Panc1 (cell line): ENCODE measurements around the gene SGF29. TPM values are rescaled to one million over a fixed set of nuclear protein-coding genes. Genes with fewer than 3 reads are reported as not detected.
"Not testable (repeated sequence)": the region's sequence is repeated elsewhere in the genome, so short reads cannot be mapped to it uniquely, and the experiment has no call there.

Source experiments
- ATAC-seq: fragments of 200-7000 bp; cut with Tn5 transposase; 2 replicates; pipeline ENCODE4 v1.9.1; 2020; ENCODE audit warnings: mild to moderate bottlenecking, moderate library complexity
- BruUV-seq: library from RNA; stranded (reverse); fragments of 400-500 nt; replicated peaks from 2 replicates; lab custom pipeline; 2021; lab: Mats Ljungman, UMichigan
- CTCF ChIA-PET: fragments of 300-600 bp; sonication (Branson Sonifier 250); formaldehyde crosslinking; loops from one replicate; lab custom pipeline; 2022; ENCODE audit warnings: antibody characterized with exemption; lab: Charles Lee
- POLR2A ChIA-PET: fragments of 300-600 bp; sonication (Branson Sonifier 250); formaldehyde crosslinking; loops from one replicate; lab custom pipeline; 2022; ENCODE audit warnings: antibody characterized with exemption; lab: Charles Lee
- DNase-seq: peaks from one replicate; pipeline ENCODE4 v3.0.0-alpha.2; 2010; ENCODE audit warnings: low read depth, low spot score
- H3K27ac ChIP-seq: 2 replicates; pipeline ENCODE4 v1.5.1; 2011; ENCODE audit warnings: mild to moderate bottlenecking, low read length, inconsistent platforms
- H3K27me3 ChIP-seq: fragments of 200-500 bp; sonication (Bioruptor generic); 2 replicates; pipeline ENCODE4 v1.6.0; 2014; ENCODE audit warnings: low read length, inconsistent platforms; ENCODE audit not compliant: control insufficient read depth, insufficient read depth
- H3K36me3 ChIP-seq: fragments of 200-500 bp; sonication (Bioruptor generic); 2 replicates; pipeline ENCODE4 v1.5.1; 2014; ENCODE audit warnings: inconsistent platforms, mild to moderate bottlenecking, low read length, moderate library complexity; ENCODE audit not compliant: control insufficient read depth, insufficient read depth
- H3K4me1 ChIP-seq: 2 replicates; pipeline ENCODE4 v1.5.1; 2011; ENCODE audit warnings: inconsistent platforms, mild to moderate bottlenecking, low read length, moderate library complexity; ENCODE audit not compliant: control insufficient read depth, insufficient read depth
- H3K4me3 ChIP-seq, 2 experiments: 2 replicates each; pipeline ENCODE4 v1.5.1; 2011 to 2012; ENCODE audit warnings: low read depth in 2 of 2, low read length in 2 of 2, mild to moderate bottlenecking in 2 of 2, inconsistent platforms in 1 of 2, moderate library complexity in 1 of 2
- H3K9me3 ChIP-seq: fragments of 200-500 bp; sonication (Bioruptor generic); 2 replicates; pipeline ENCODE4 v1.5.1; 2014; ENCODE audit warnings: low read depth, mild to moderate bottlenecking, inconsistent platforms, low read length, moderate library complexity; ENCODE audit not compliant: control insufficient read depth, insufficient read depth
- in situ Hi-C: cut with HindIII; loops from 2 replicates; pipeline ENCODE4 v1.10.0; 2016; ENCODE audit warnings: low sequenced_read_pairs, low pct_unique_long_range_greater_than_20kb
- intact Hi-C: fragments of 100-400 bp; cut with micrococcal nuclease; formaldehyde crosslinking; loops from one replicate; pipeline ENCODE4 v1.10.0; 2022; ENCODE audit not compliant: unreplicated experiment
- total RNA-seq: library from RNA; stranded (reverse); gene quantifications from one replicate; pipeline ENCODE4 v1.2.1, GENCODE V29; 2021; ENCODE audit not compliant: unreplicated experiment

SGF29 gene
- total RNA-seq, 1 experiment from 2014 or later, result 29.5 TPM

GRCh38 chr16:28639959-28640358, 86.2 kb downstream of the SGF29 start:
- BruUV-seq, ATAC-seq, H3K9me3 ChIP-seq, POLR2A ChIA-PET, DNase-seq, H3K4me3 ChIP-seq, in situ Hi-C loops, H3K27ac ChIP-seq, CTCF ChIA-PET, H3K27me3 ChIP-seq, H3K36me3 ChIP-seq, intact Hi-C loops, H3K4me1 ChIP-seq: not testable (repeated sequence)

Other genes with a start within 250 kb of the SGF29 start
- 1.3 TPM for gene NPIPB6, start 190.4 kb upstream of the SGF29 start, total RNA-seq
- gene EIF3CL, start 150.1 kb upstream of the SGF29 start, total RNA-seq, result 64.2 TPM
- gene NPIPB7, start 81.6 kb upstream of the SGF29 start, total RNA-seq, result 0.18 TPM
- gene CLN3, start 61.8 kb upstream of the SGF29 start, total RNA-seq, result 60.9 TPM
- gene APOBR, start 59.3 kb upstream of the SGF29 start, total RNA-seq, result 0.13 TPM
- not detected for gene IL27, start 47.1 kb upstream of the SGF29 start, total RNA-seq
- 79.7 TPM for gene NUPR1, start 14.9 kb upstream of the SGF29 start, total RNA-seq
- not detected for gene SULT1A2, start 43.1 kb downstream of the SGF29 start, total RNA-seq
- 1.5 TPM for gene SULT1A1, start 56.1 kb downstream of the SGF29 start, total RNA-seq
- not detected for gene NPIPB8, start 84.1 kb downstream of the SGF29 start, total RNA-seq
- 526 TPM for gene EIF3C, start 157.5 kb downstream of the SGF29 start, total RNA-seq
- gene NPIPB9, start 197.9 kb downstream of the SGF29 start, total RNA-seq, result 0.90 TPM